HG03175 (cell line): ENCODE results near the gene COX19.

Experiments used
- ATAC-seq: cut with Tn5 transposase; IDR thresholded peaks from one replicate; pipeline ENCODE4 v1.9.1; 2021; ENCODE audit warnings: mild to moderate bottlenecking, moderate library complexity; ENCODE audit not compliant: unreplicated experiment

COX19 gene

DNA sequence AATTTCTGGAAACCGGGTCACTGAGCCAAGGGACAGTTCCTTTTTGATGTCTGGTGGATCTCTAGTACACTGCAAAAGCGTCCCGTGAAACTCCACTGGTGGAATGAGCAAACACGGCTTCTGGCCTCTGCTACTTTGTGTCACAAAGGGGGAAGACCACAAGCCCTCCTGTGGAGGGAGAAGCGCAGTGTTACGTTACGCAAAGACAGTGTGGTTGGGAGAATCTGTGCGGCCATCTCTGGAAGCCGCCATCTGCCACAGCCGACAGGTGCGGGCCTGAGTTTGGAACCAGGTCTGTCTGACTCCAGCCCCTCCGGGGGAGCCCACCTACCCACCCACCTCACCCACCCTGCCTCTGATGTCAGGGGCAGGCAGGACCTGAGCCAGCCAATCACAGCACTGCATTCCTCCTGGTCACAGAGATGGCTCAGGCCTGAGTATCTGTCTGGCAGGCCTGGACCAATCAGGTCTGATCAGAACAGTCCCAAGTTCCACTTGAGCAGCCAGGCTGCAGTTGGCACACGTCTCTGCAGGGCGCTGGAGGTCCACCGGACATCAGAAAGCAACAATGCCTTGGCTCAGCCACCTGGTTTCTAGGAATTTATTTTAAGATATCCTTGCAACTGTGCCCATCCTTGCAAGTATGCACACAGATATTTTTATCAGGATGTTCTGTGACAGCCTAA, 4.7 kb upstream of the COX19 start:
- ATAC-seq: no peak

DNA sequence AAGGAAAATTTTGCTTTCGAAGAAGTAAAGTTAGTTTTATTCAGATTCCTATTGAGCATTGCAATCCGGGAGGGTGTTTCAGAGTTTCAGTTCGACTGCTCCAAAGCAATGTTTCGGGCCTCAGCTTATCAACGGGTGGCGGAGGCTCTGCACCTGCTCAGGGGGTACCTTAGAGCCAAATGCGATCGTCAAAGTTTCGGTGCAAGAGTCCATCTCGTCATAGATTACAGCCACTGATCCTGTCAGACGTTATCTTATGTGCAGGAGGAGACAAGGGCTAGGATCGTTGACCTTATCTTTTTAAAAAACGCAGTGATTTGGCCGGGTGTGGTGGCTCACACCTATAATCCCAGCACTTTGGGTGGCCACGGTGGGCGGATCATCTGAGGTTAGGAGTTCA, 3.8 kb upstream of the COX19 start:
- ATAC-seq: no peak

- ATAC-seq: no peak
Observed at GRCh38 chr7:978416-979091, 3.2 kb upstream of the COX19 start.

GRCh38 chr7:978049-978346, 2.6 kb upstream of the COX19 start:
- ATAC-seq: no peak

- peak; percentile 57 for ATAC-seq
Observed at GRCh38 chr7:977326-978048, 2.1 kb upstream of the COX19 start.

DNA sequence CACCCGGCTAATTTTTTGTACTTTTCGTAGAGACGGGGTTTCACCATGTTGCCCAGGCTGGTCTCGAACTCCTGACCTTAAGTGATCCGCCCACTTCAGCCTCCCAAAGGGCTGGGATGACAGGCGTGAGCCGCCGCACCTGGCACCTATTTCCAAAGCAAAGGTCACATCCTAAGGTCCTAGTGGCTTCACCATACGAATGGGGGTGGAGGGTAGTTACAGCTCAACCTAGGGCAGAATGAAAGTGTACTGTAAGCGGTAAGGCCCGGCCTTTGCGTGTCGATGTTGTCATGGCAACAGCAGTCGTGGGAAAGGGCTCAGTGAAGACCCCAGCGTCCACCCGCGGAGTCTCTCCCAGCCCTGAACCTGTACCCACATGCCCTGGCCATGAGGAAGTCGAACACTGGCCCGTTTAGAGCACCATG, 1.6 kb upstream of the COX19 start:
- no peak for ATAC-seq

DNA sequence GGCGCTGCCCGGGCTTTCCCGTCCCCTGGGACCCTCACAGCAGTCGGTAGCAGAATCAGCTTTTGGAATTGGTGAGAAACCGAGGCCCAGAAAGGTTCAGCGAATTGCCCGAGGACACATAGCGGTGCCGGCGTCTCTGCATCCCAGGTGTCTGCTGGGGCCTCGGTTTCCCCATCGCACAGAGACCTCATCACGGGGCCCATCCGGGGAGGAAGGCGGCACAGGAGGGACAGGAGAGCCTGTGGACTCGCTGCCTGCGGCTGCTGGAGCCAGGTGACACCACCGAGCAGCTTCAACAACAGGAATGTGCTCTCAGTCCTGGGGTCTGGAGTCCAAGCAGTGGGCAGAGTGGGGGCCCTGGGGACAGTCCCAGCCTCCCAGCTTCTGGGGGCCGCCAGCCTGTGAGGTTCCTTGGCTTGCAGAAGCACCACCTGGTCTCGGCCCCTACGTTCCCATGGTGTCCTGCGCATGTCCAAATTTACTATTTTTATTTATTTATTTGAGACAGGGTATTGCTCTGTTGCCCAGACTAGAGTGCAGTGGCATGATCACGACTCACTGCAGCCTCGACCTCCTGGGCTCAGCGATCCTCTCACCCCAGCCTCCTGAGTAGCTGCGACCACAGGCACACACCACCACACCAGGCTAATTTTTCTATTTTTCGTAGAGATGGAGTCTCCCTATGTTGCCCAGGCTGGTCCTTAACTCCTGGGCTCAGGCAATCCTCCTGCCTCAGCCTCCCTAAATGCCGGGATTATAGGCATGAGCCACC, 539 bp upstream of the COX19 start:
- ATAC-seq: no peak

GRCh38 chr7:974172-974571, 1.2 kb downstream of the COX19 start:
- no peak for ATAC-seq

GRCh38 chr7:973312-973711, 2.0 kb downstream of the COX19 start:
- no peak for ATAC-seq

DNA sequence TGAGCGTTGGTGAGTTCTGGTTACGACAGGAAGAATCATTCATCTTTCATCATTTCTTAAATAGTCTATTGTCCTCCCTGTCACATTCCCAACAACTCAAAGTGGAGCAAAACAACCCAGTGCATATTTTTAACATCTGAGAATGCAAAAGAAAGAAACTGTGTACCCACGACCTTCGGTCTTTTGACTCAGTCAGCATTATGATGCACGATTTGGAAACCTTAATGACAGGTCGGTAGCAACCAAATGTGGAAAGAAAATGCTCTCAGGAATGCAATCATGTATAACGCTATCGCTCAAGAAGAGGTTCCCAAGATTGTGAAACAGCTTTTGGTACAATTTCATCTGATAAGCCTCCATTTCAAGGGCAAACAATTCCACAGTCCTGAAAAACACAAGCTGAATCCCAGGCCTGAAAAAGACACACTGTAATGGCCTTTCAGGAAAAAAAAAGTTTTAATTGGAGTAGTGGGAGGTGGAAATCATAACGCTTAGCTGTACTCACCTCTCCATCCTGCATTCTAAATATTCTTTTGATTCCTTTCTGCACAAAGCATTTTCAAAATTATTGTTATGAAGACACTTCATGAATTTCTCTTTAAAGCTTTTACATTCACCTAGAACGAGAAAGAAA, 2.6 kb downstream of the COX19 start:
- no peak for ATAC-seq

DNA sequence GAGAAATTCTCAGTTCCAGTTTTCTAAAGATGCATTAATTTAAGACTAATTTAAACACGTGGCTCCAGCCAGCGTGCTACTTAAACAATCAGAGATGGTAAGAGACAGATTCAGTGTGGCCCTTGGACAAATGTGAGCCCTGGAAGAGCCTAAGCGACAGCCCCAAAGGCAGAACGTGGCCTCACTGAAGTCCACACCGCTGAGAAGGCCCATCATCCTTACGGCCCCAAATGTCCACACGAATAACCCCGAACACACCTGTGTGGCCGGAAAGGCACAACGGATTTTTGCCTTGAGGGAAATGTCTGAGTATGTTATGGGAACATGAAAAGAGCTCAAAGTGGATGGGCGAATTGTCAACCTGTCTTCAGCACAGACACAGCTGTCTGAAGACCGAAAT, 3.2 kb downstream of the COX19 start:
- ATAC-seq: no peak

DNA sequence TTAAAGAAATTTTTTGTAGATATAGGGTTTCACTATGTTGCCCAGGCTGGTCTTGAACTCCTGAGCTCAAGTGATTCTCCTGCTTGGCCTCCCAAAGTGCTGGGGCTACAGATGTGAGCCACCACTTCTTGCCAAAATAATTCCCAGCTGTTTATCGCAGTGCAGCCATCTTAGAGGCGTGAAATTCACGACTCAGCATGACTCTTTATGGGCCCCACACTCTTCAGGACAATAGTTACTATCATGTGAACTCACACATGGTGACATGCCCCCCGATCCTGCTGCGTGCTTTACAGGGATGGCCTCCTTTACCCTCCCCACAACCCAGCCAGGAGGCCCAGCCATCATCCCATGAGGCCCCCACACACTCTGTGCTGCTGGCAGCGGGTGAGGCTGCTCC, 4.6 kb downstream of the COX19 start:
- ATAC-seq: no peak

- no peak for ATAC-seq
Observed at GRCh38 chr7:969403-969802, 5.9 kb downstream of the COX19 start.

DNA sequence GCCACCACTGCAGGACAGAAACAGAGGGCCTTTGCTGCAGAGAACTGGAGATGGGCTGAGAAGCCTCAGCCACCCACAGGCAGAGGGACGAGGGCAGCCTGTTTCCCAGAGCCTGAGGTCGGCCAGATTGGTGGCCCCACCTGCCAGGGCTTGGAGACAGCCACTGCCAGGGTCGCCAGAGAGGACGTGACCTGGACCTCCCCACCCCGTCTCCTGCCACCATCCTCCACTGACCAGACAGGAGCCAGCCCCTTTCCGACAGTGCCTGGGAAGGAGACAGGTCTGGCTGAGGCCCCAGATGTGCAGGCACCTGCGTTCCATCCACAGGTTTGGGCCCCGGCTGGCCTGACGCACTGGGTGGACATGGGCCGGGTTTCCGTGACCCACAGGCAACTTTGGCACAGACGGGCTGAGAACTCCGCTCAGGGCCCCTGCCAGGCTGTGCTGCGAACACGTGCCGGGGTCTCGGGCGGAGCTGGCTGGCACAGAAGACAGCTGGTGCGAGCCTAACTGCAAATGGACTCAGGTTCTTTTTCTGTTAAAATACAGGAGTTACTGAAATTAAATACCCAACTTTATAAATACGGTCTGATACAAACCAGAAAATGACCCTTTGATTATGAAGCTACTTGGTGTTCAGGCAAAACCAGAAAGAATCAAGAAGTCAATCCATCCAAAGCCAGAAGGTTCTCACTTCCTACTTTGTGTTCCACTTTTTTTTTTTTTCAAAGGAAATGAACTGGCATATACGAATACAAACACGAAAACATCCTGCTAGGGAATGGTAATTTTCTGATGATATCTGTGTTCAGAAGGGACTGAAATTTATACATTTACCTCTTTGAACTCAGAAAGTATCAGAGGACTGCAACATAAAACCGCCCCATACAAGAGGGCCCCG, 6.9 kb downstream of the COX19 start:
- ATAC-seq: no peak

GRCh38 chr7:967361-968082, 7.8 kb downstream of the COX19 start:
- no peak for ATAC-seq

- no peak for ATAC-seq
Observed at GRCh38 chr7:966291-967069, 8.9 kb downstream of the COX19 start.

DNA sequence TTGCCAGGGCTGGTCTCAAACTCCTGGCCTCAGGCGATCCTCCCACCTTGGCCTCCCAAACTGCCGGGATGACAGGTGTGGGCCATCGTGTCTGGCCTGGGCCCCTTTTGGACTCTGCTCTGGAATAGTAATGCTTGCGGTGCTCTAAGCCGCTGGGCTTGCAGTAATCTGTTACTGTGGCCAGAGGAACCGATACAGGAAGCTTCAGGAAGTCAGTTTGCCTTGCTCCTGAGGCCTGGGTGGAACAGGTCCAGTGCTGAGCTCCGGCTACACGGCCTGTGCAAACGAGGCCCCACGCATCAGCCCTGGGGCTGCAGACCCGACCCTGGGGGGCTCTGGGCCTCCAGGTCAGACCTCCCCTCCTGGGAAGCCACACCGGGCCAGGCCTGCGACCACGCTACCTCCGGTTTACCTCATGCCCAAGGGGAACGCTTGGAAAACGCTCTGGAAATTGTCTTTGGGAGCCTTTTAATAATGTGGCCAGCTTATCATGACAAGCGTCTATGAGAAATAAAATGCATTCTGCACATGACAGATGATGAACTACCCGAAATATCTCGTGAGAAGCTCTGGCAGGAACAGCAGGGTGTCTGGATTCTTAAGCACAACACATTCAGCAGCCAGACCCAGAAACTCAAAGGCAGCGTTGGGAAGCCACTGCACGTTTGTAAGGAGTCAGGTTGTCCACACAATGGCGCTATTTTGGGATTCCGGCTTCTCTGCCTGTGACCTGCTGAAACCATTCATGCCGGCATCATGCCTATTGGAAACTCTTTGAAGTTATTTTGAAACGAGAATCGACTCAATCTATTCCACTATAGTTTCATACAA, 10.7 kb downstream of the COX19 start:
- no peak for ATAC-seq
